ENCODE measurements around the gene RXRA.

The RXRA gene

DNA sequence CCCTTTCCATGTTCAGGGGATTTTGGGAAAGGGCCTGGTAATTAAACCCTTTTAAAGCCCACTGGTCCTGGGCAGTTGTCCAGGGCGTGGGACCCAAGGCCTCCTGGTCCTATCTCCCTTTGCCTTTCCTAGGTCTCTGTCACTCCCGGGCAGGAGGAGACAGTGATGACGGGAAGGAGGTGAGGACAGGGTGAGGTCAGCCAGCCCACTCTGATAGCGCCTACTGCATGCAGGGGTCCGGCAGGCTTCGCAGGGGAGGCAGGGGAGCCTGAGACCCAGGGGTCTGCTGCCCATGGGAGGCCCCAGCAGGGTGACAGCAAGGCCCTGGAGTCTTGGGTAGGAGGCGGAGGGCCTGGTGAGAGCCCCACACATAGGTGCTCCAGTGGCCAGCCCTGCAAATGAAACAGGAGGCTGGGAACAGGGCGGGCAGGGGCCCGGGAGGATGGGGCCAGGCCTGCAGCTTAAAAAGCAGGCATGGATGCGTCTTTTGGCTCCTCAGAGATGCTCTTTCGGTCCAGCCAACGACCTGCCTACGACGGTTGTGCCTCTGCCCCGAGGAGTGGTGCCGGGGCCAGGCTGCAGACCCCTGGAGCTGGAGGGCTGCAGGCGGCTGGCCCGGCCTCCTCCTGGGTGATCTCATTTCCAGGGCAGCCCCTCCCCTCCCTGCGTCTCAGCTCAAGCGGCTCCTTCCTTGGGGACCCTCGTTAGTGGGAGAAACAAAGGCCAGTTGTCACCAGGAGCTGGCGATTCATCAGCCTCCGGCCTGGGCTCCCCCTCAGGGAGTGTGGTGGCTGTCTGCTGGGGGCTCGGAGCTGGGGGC, 6.7 kb upstream of the RXRA start:
- Mint-ChIP-seq H3K27ac (no peak overlapping the region), H3K27me3 (no peaks in the 10 kb centered on the region), H3K9me3 (no peaks in the 10 kb centered on the region), H3K4me1 (ENCODE audit: low read depth in 2 of 2) (peaks cover 3 to 10% of the 10 kb centered on the region in 2 donors), H3K36me3 (ENCODE audit: insufficient read depth) (peaks cover 12% of the 10 kb centered on the region), H3K4me3 (no peak overlapping the region)
- no peak for ATAC-seq (replicated peaks)
- no peak for DNase-seq

DNA sequence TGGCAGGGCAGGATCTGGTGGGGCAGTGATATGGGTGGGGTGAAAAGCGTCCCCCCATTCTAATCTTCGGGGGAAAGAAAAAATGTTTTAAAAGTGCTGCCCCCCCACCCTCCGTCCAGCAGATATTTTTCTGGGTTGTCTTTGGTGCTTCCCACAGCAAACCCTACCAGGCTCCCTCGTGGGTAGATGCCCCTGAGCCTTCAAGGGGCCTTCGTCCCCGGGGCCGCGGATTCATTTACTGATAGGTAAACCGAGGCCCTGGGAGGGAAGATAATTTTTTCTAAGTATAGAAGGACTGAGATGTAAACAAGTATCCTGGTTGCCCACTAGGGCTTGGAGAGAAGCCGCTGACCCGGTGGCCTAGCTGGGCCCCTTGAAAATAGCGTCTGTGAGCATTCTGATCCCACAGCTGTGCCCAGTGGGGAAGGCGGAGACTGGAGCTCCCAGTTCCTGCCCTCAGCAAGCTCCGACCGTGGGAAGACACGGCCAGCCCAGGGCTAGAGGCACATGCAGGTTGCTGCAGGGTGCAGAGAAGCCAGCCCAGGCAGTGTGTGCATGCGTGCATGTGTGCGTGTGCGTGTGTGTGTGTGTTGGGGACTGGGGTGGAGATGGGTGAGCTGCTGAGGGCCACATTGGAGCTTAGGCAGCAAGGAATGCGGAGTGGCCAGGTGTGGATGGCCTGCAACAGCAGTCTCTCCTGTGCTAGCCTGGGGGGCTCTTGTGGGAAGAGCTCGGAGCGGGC, 6.0 kb upstream of the RXRA start:
- peaks cover 6 to 13% of the 10 kb centered on the region in 2 donors for H3K4me1 Mint-ChIP-seq (ENCODE audit: low read depth in 2 of 2)
- H3K27me3 Mint-ChIP-seq: no peaks in the 10 kb centered on the region
- no peaks in the 10 kb centered on the region for H3K9me3 Mint-ChIP-seq
- peaks cover 17% of the 10 kb centered on the region for H3K36me3 Mint-ChIP-seq (ENCODE audit: insufficient read depth)
- no peak overlapping the region for H3K27ac Mint-ChIP-seq
- ATAC-seq (replicated peaks) (no peak), DNase-seq (no peak)
- no peak overlapping the region for H3K4me3 Mint-ChIP-seq

DNA sequence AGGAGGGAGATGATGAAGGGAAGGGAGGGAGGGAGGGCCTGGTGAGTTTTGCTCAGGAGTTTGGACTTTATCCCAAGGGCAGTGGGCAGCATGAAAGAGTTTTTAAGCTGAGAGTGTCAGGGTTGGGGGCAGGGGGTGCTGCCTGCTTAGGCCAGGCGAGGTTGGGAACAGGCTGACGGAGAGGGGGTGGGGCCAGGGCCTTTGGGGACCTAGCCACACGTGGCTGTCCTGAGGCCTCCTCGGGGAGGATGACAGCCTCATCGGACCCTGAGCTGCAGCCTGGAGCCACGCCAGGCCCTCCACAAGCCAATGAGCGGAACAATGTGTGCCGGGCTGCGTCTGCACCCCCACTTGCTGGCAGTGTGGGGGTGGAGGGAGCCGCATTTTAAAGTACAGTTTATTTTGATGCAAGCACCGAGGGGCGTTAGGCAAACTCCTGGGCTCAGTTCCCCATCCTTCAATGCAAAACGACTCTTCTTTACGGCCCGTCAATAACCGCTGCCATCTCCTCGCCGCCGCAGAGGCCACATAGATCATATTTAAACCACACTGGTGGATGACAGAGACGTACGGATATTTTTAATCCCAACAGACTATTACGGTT, 5.3 kb upstream of the RXRA start:
- Mint-ChIP-seq H3K27ac (no peak overlapping the region), H3K27me3 (no peaks in the 10 kb centered on the region), H3K36me3 (ENCODE audit: insufficient read depth) (peaks cover 21% of the 10 kb centered on the region), H3K9me3 (no peaks in the 10 kb centered on the region), H3K4me1 (ENCODE audit: low read depth in 2 of 2) (peaks cover 6 to 13% of the 10 kb centered on the region in 2 donors), H3K4me3 (no peak overlapping the region)
- ATAC-seq (replicated peaks) (no peak), DNase-seq (no peak)

DNA sequence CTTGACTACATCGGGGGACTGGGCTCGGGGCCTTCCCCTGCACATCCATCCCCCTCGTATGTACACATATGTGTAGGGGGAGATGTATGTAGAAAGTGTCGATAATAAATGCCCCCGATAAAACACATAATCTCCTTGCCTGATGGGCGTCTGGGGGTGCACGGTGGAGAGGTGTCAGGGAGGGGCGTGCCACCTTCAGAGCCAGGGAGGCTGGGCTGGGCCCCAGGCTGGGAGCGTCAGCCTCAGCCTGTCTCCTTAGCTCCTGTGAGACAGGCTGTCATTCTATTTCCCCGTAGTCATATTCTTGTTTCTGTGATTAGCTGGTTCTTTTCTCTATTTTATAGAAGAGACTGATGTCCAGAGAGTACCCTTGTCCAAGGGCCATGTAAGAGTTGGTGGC, 4.7 kb upstream of the RXRA start:
- H3K36me3 Mint-ChIP-seq (ENCODE audit: insufficient read depth): peaks cover 21% of the 10 kb centered on the region
- H3K4me1 Mint-ChIP-seq (ENCODE audit: low read depth in 2 of 2): peaks cover 6 to 12% of the 10 kb centered on the region in 2 donors
- peak overlapping the region in 1 of 2 donors; percentile 12 for H3K27ac Mint-ChIP-seq
- ATAC-seq (replicated peaks) (no peak), DNase-seq (no peak)
- no peaks in the 10 kb centered on the region for H3K9me3 Mint-ChIP-seq
- no peak overlapping the region for H3K4me3 Mint-ChIP-seq
- H3K27me3 Mint-ChIP-seq: no peaks in the 10 kb centered on the region

DNA sequence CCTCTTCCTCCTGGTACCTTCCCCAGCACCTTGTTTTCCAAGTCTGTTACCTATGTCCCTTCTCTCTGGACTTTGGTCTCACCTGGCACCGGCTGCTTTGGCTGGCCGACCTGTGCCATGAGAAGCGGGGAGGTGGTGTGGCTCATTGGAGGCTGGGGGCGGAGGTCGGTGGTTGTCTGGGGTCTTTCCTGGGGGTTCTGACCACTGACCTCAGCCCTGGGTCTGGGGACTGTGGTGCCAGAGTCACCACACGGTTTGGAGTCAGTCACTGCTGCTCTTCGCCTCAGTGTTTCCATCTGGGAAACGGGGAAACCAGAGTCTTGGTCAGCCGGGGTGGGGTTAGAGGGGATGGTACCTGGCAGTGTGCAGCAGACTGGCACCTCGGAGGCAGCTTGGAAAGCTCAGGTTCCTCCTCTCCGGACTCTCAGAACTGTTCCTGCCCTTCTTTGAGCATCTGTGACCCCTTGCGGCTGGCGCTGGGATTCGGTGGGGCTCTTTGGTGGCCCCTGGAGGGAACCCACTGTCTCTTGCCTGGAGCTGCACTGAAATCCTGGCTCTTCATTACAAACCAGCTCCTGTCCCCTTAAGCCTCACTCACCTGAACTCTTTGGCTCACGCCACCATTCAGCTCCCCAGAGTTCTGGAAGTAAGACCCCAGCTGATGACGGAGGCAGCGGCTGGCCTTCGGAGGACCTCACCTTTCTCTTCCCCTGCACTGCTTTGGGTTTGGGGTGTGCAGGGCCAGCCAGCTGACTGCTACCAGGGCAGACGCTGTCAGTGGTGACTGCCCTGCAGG, 4.1 kb upstream of the RXRA start:
- Mint-ChIP-seq H3K4me3 (no peak overlapping the region), H3K9me3 (no peaks in the 10 kb centered on the region), H3K36me3 (ENCODE audit: insufficient read depth) (peaks cover 21% of the 10 kb centered on the region), H3K4me1 (ENCODE audit: low read depth in 2 of 2) (peaks cover 6 to 9% of the 10 kb centered on the region in 2 donors), H3K27me3 (no peaks in the 10 kb centered on the region), H3K27ac (peak overlapping the region in 1 of 2 donors; percentile 28)
- ATAC-seq (replicated peaks) (no peak), DNase-seq (no peak)

DNA sequence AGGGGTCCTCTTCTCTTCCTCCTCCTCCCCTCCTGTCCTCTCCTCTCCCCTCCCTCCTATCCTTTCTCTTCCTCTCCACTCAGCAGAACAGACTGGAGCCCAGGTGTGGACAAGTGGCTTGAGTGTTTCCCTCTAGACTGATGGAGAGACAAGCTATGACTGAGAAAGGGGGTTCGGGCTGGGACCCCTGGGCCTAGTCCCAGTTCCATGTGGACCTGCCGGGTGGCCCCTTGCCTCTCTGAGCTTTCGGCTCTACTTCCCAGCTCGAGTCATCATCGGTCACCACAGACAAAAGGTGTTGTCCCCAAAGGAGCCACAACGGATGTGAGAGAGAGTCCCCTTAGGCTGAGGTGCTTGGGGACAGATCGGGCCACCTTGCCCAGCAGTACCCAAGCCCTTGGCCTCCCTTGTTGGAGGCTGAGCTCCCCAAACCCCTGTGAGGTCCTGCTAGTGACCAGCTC, 3.4 kb upstream of the RXRA start:
- no peak for ATAC-seq (replicated peaks)
- H3K36me3 Mint-ChIP-seq (ENCODE audit: insufficient read depth): peaks cover 21% of the 10 kb centered on the region
- peak overlapping the region in 1 of 2 donors; percentile 28 for H3K27ac Mint-ChIP-seq
- H3K4me1 Mint-ChIP-seq (ENCODE audit: low read depth in 2 of 2): peaks cover 6 to 12% of the 10 kb centered on the region in 2 donors
- H3K4me3 Mint-ChIP-seq: no peak overlapping the region
- H3K27me3 Mint-ChIP-seq: no peaks in the 10 kb centered on the region
- H3K9me3 Mint-ChIP-seq: no peaks in the 10 kb centered on the region
- DNase-seq: no peak

GRCh38 chr9:134323741-134324358, 2.4 kb upstream of the RXRA start:
- no peak for ATAC-seq (replicated peaks)
- no peaks in the 10 kb centered on the region for H3K27me3 Mint-ChIP-seq
- H3K36me3 Mint-ChIP-seq (ENCODE audit: insufficient read depth): peaks cover 28% of the 10 kb centered on the region
- peak overlapping the region; percentile 91 to 96 for H3K27ac Mint-ChIP-seq
- H3K4me3 Mint-ChIP-seq: peak overlapping the region; percentile 87
- no peaks in the 10 kb centered on the region for H3K9me3 Mint-ChIP-seq
- DNase-seq: no peak
- peaks cover 6 to 16% of the 10 kb centered on the region in 2 donors for H3K4me1 Mint-ChIP-seq (ENCODE audit: low read depth in 2 of 2)

GRCh38 chr9:134324359-134325095, 1.7 kb upstream of the RXRA start:
- ATAC-seq (replicated peaks) (peak; percentile 5), DNase-seq (peak in 1 of 3 experiments; percentile 27)
- Mint-ChIP-seq H3K36me3 (ENCODE audit: insufficient read depth) (peaks cover 28% of the 10 kb centered on the region), H3K4me1 (ENCODE audit: low read depth in 2 of 2) (peaks cover 9 to 19% of the 10 kb centered on the region in 2 donors), H3K27me3 (no peaks in the 10 kb centered on the region), H3K9me3 (no peaks in the 10 kb centered on the region), H3K27ac (peak overlapping the region; percentile 91 to 96), H3K4me3 (peak overlapping the region; percentile 87)

DNA sequence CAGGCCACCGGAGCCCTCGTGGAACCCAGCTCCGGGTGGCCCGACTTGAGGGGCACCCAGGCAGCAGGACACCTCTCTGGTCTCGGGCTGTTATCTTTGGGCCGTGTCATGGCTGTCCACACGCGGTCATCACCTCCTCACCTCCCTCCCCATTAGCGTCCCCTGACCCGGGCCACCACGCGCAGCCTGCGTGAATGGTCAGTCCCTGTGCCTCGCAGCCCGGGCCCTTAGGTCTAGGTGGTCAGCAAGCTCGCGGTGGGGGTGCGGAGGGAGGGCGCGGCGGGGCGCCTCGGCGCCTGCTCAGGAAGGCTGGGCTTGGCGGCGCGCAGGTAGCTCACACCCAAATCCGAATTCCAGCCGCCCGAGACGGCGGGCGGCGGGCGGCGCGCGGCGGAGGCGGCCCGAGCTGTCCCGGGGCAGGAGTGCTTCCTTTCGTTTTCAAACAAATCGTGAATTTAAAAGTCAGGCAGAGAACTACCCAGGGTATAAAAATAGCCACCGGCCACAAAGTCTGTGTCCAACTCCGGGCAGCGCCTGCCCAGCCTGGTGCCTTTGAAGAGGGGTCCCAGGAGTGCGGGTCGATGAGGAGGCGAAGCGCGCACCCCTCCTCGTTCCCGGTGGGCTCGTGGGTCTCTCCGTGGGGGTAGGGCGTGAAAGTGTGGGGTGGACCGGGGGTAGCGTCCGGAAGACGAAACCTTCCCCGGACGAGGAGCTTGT, 1.0 kb upstream of the RXRA start:
- peak overlapping the region; percentile 87 for H3K4me3 Mint-ChIP-seq
- H3K27me3 Mint-ChIP-seq: no peaks in the 10 kb centered on the region
- peaks cover 16 to 24% of the 10 kb centered on the region in 2 donors for H3K4me1 Mint-ChIP-seq (ENCODE audit: low read depth in 2 of 2)
- H3K36me3 Mint-ChIP-seq (ENCODE audit: insufficient read depth): peaks cover 28% of the 10 kb centered on the region
- DNase-seq (peak; percentile 26 to 38 (median 27)), ATAC-seq (replicated peaks) (peak; percentile 21)
- H3K9me3 Mint-ChIP-seq: no peaks in the 10 kb centered on the region
- H3K27ac Mint-ChIP-seq: peak overlapping the region; percentile 91 to 96

- DNase-seq (no peak), ATAC-seq (replicated peaks) (no peak)
- Mint-ChIP-seq H3K9me3 (no peaks in the 10 kb centered on the region), H3K4me3 (peak overlapping the region; percentile 56 to 62), H3K27ac (no peak overlapping the region), H3K27me3 (no peaks in the 10 kb centered on the region), H3K36me3 (ENCODE audit: insufficient read depth) (peaks cover 20% of the 10 kb centered on the region), H3K4me1 (ENCODE audit: low read depth in 2 of 2) (peaks cover 22 to 31% of the 10 kb centered on the region in 2 donors)
Measured at GRCh38 chr9:134326724-134327601, 708 bp downstream of the RXRA start.

DNA sequence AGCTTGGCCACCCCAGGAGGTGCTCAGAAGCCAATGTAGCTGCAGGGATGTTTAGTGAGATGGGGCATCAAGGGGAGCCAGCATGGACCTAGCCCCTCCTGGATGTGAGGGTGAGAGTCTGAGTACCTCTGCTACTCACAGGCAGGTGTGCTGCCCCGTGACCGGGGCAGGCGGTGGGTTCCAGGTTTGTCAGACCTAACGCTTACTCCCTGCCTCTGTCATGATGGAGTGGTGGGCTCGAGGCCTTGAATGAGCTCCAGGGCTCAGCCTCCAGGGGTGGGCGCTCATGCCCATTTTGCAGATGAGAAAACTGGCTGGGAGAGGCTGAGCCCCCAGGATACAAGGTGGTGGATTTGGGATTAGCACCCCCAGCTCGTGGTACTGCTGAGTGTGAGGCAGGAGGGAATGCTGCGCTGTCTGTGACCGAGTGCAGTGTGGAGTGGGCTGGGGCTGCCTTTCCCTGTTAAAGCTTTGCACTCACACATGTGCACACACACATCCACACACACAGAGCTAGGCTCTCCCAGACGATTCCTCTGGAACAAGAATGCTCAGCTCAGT, 1.5 kb downstream of the RXRA start:
- H3K27ac Mint-ChIP-seq: no peak overlapping the region
- H3K9me3 Mint-ChIP-seq: no peaks in the 10 kb centered on the region
- DNase-seq (no peak), ATAC-seq (replicated peaks) (no peak)
- peaks cover 22 to 30% of the 10 kb centered on the region in 2 donors for H3K4me1 Mint-ChIP-seq (ENCODE audit: low read depth in 2 of 2)
- H3K4me3 Mint-ChIP-seq: peak overlapping the region; percentile 56 to 62
- H3K27me3 Mint-ChIP-seq: no peaks in the 10 kb centered on the region
- peaks cover 20% of the 10 kb centered on the region for H3K36me3 Mint-ChIP-seq (ENCODE audit: insufficient read depth)
